ENCODE data around the gene PLCB4.

DNA sequence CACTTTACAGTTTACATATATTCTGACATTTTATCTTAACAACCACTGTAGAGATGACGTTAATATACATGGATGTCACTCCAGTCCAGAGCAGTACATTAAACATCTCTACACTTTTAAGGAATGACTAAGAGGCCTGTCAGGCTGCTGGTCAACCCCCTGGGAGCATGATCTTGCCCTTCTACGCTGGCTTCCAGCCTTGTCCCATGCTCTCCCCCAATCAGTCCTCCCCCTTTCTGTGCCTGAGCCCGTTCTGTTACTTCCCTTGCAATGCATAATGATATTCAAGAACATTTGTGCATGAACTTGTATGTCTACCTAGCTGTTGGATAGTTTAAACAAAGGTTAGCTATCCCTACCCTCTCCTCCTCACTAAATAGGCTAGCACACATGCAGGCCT, 40.5 kb upstream of the PLCB4 start:
- TF ChIP-seq FOXM1 (IDR thresholded peaks at IDR 0.05; ENCODE audit: low read depth) (no peak), TAF1 (IDR thresholded peaks at IDR 0.05; ENCODE audit: borderline replicate concordance, low read depth, low read length) (no peak), TCF12 (IDR thresholded peaks at IDR 0.05) (no peak), RCOR1 (IDR thresholded peaks at IDR 0.05; ENCODE audit: low read length) (no peak), GABPA (IDR thresholded peaks at IDR 0.05; ENCODE audit: low read depth) (no peak), RAD21 (IDR thresholded peaks at IDR 0.05; ENCODE audit: low read length) (no peak), FOSL2 (IDR thresholded peaks at IDR 0.05; ENCODE audit: borderline replicate concordance, low read depth) (no peak), POLR2AphosphoS5 (IDR thresholded peaks at IDR 0.05; ENCODE audit: low read depth, low read length) (no peak), YY1 (IDR thresholded peaks at IDR 0.05; ENCODE audit: low read depth) (no peak)
- TF ChIP-seq, protein P1, sequence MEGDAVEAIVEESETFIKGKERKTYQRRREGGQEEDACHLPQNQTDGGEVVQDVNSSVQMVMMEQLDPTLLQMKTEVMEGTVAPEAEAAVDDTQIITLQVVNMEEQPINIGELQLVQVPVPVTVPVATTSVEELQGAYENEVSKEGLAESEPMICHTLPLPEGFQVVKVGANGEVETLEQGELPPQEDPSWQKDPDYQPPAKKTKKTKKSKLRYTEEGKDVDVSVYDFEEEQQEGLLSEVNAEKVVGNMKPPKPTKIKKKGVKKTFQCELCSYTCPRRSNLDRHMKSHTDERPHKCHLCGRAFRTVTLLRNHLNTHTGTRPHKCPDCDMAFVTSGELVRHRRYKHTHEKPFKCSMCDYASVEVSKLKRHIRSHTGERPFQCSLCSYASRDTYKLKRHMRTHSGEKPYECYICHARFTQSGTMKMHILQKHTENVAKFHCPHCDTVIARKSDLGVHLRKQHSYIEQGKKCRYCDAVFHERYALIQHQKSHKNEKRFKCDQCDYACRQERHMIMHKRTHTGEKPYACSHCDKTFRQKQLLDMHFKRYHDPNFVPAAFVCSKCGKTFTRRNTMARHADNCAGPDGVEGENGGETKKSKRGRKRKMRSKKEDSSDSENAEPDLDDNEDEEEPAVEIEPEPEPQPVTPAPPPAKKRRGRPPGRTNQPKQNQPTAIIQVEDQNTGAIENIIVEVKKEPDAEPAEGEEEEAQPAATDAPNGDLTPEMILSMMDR (IDR thresholded peaks at IDR 0.05) = no peak
- TF ChIP-seq, protein P2, sequence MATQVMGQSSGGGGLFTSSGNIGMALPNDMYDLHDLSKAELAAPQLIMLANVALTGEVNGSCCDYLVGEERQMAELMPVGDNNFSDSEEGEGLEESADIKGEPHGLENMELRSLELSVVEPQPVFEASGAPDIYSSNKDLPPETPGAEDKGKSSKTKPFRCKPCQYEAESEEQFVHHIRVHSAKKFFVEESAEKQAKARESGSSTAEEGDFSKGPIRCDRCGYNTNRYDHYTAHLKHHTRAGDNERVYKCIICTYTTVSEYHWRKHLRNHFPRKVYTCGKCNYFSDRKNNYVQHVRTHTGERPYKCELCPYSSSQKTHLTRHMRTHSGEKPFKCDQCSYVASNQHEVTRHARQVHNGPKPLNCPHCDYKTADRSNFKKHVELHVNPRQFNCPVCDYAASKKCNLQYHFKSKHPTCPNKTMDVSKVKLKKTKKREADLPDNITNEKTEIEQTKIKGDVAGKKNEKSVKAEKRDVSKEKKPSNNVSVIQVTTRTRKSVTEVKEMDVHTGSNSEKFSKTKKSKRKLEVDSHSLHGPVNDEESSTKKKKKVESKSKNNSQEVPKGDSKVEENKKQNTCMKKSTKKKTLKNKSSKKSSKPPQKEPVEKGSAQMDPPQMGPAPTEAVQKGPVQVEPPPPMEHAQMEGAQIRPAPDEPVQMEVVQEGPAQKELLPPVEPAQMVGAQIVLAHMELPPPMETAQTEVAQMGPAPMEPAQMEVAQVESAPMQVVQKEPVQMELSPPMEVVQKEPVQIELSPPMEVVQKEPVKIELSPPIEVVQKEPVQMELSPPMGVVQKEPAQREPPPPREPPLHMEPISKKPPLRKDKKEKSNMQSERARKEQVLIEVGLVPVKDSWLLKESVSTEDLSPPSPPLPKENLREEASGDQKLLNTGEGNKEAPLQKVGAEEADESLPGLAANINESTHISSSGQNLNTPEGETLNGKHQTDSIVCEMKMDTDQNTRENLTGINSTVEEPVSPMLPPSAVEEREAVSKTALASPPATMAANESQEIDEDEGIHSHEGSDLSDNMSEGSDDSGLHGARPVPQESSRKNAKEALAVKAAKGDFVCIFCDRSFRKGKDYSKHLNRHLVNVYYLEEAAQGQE (IDR thresholded peaks at IDR 0.05; ENCODE audit: low read depth, low read length) = no peak

Data from SK-N-SH (cell line).